Spleen (tissue), 7 donors: ENCODE results near the gene PGLYRP4.
A peak's percentile ranks its signal among the peaks of the same experiment; 100 is the strongest.

Experiments used
- CTCF ChIP-seq, 11 experiments: fragments of 200-600 bp in 7 of 11; fragments of 450-650 bp in 4 of 11; sonication (generic) in 4 of 11; IDR thresholded peaks in 8 of 11; conservative IDR thresholded peaks in 3 of 11; 1 replicate in 7 of 11; 2 replicates in 4 of 11; pipeline versions ENCODE4 v1.4.0 to v1.8.0; 2016 to 2021; ENCODE audit warnings: antibody characterized with exemption in 11 of 11, inconsistent platforms in 4 of 11, mild to moderate bottlenecking in 1 of 11
- POLR2A ChIP-seq, 3 donors: fragments of 450-650 bp; IDR thresholded peaks; one replicate each; pipeline ENCODE4 v1.5.1; 2017; ENCODE audit warnings: antibody characterized with exemption in 3 of 3, mild to moderate bottlenecking in 1 of 3
- donor health status: DM: no; HTN: no; CAD: no; lungs with moderate emphysema.
- donor health status: DM: no; HTN: no; CAD: no.
- donor health status: DM: no; HTN: no; CAD: no.

- TF ChIP-seq CTCF (IDR thresholded peaks at IDR 0.05 in 8 of 11, conservative IDR thresholded peaks at IDR 0.05 in 3 of 11), result peak in 6 of 11 experiments; percentile 21 to 69 (median 53)
- TF ChIP-seq POLR2A (IDR thresholded peaks at IDR 0.05), result no peak
Measured at GRCh38 chr1:153393926-153394325, 45.3 kb upstream of the PGLYRP4 start.
